SK-N-MC (cell line): Measurements from ENCODE around the gene EPX.

ENCODE experiments used
- DNase-seq: peaks from one replicate; pipeline ENCODE4 v3.0.0-alpha.2; 2011; ENCODE audit warnings: low read depth, low spot score
- H3K27ac ChIP-seq: fragments of 200-600 bp; sonication (generic); 2 replicates; pipeline ENCODE4 v1.5.1; 2016; ENCODE audit warnings: mixed run types
- H3K36me3 ChIP-seq: fragments of 200-600 bp; sonication (generic); 2 replicates; pipeline ENCODE4 v1.6.1; 2017; ENCODE audit warnings: antibody characterized with exemption, low read length, mixed read lengths; ENCODE audit not compliant: insufficient read depth
- H3K4me3 ChIP-seq: fragments of 200-600 bp; sonication (generic); 2 replicates; pipeline ENCODE4 v1.5.1; 2016
- H3K9ac ChIP-seq: fragments of 200-600 bp; sonication (generic); 2 replicates; pipeline ENCODE4 v1.8.0; 2017; ENCODE audit warnings: mixed run types, mixed read lengths; ENCODE audit not compliant: insufficient read length
- H3K9me3 ChIP-seq: fragments of 200-600 bp; sonication (generic); 2 replicates; pipeline ENCODE4 v1.6.1; 2017; ENCODE audit warnings: low read depth, mild to moderate bottlenecking, antibody characterized with exemption, low read length, moderate library complexity, mixed read lengths
- EZH2 ChIP-seq: fragments of 200-600 bp; sonication (generic); IDR thresholded peaks from one replicate; pipeline ENCODE4 v1.6.1; 2017; ENCODE audit warnings: antibody characterized with exemption
- FOXP2 ChIP-seq: optimal IDR thresholded peaks from 2 replicates; pipeline ENCODE3; 2011; ENCODE audit warnings: mild to moderate bottlenecking, moderate library complexity; ENCODE audit not compliant: insufficient read depth; ENCODE audit errors: extremely low read length, control extremely low read depth
- POLR2AphosphoS5 ChIP-seq: IDR thresholded peaks from 2 replicates; pipeline ENCODE4 v1.6.1; 2012; ENCODE audit warnings: mild to moderate bottlenecking, low read depth, low read length, borderline replicate concordance

The EPX gene

GRCh38 chr17:58236394-58236793 is 43.9 kb downstream of the EPX start:
- no peak overlapping the region for H3K9ac ChIP-seq
- no peak overlapping the region for H3K4me3 ChIP-seq
- no peaks in the 10 kb centered on the region for H3K36me3 ChIP-seq
- no peak overlapping the region for H3K27ac ChIP-seq
- DNase-seq: no peak
- TF ChIP-seq EZH2 (no peak), POLR2AphosphoS5 (no peak), FOXP2 (no peak)
- no peaks in the 10 kb centered on the region for H3K9me3 ChIP-seq

DNA sequence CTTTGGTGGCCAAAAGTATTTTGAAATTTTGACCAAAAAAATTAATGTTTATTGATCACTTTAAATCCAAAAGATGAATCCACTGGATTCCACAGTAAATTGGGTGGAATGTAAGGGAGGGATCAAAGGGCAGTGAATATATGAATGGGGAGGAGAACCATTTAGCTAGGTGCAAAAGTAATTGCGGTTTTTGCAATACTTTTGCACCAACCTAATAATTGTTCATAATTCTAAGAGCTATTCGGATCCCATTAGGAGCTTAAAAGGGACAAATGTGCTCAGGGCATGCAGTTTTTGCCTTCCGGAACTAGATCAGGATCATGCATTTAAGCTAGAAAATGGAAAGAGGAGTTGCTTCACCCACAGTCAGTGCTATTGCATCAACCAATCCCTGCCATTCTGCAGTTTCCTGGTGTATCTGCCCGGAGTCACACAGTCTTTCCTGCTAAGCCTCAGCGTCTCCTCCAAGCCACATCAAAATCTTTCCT is 45.7 kb downstream of the EPX start, which contains the start of gene LPO:
Gene LPO, plus strand, starts transcription at position 438 of the 488 bp plus-strand sequence. CDS start 4,396 bp downstream, outside the sequence.
- H3K36me3 ChIP-seq: no peaks in the 10 kb centered on the region
- TF ChIP-seq FOXP2: no peak
- TF ChIP-seq POLR2AphosphoS5: no peak
- TF ChIP-seq EZH2: no peak
- H3K9ac ChIP-seq: no peak within 1 kb of the TSS
- no peak within 1 kb of the TSS; the same call in 1 of the 2 replicates for H3K4me3 ChIP-seq
- no peak for DNase-seq
- no peaks in the 10 kb centered on the region for H3K9me3 ChIP-seq
- no peak within 1 kb of the TSS for H3K27ac ChIP-seq

DNA sequence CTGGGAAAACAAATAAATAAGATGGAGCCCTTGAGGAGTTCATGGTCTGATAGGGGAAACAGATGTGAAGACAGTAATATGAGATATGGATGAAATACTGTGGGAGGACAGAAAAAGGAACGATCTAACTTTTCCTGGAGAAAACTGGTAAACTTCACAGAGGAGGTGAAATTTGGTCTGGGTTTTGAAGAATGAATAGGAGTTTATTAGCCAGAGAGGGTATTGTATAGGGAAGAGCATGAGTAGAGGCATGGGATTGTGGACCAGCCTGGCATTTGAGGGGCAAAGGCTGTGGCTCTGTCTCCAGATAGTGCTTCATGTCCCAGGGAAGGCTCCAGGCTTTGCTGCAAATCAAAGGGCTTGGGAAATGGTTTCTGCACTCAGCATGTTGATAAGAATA is 47.5 kb downstream of the EPX start:
- H3K36me3 ChIP-seq: no peaks in the 10 kb centered on the region
- no peak overlapping the region for H3K4me3 ChIP-seq
- no peak overlapping the region for H3K9ac ChIP-seq
- no peak for TF ChIP-seq FOXP2
- TF ChIP-seq POLR2AphosphoS5: no peak
- no peak for TF ChIP-seq EZH2
- no peak for DNase-seq
- no peak overlapping the region for H3K27ac ChIP-seq
- no peaks in the 10 kb centered on the region for H3K9me3 ChIP-seq

DNA sequence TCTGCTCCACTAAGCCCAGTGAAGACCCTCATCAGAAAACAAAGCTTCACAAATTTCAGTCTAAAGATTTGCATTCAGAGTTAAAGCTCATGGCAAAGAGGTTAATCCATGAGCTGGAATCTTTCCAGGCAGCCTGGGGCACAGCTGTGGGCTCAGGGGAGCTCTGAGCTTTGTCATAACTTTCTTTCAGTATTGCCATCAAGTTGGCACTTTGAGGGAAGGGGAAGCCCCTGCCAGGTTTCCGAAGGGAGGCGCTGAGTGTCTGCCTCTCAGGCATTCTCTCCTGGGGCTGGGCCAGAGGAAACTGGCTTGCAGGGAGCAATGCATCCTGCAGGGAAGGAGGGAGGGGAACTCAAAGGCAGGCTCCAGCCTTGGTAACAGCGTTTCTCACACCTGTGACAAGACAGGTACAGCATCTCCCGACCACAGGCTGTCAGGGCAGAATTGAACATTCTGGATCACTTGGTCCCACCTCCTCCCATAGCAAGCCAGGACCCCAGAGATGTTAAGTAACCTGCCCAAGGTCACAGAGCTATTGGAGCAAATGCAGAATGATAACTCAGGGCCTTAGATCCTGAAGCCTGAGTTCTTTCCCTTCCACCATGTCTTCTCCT is 49.8 kb downstream of the EPX start:
- DNase-seq: no peak
- TF ChIP-seq EZH2 (no peak), FOXP2 (no peak), POLR2AphosphoS5 (no peak)

GRCh38 chr17:58244963-58245362 is 52.4 kb downstream of the EPX start:
- Histone ChIP-seq H3K9me3 (no peaks in the 10 kb centered on the region), H3K4me3 (no peak overlapping the region), H3K27ac (no peak overlapping the region), H3K9ac (no peak overlapping the region), H3K36me3 (no peaks in the 10 kb centered on the region)
- DNase-seq: no peak
- TF ChIP-seq POLR2AphosphoS5 (no peak), EZH2 (no peak), FOXP2 (no peak)

More for the DNA sequence above, 49.8 kb downstream of the EPX start:
- Histone ChIP-seq H3K9ac (no peak overlapping the region), H3K9me3 (no peaks in the 10 kb centered on the region), H3K27ac (no peak overlapping the region), H3K36me3 (no peaks in the 10 kb centered on the region), H3K4me3 (no peak overlapping the region)

- TF ChIP-seq EZH2 (no peak), POLR2AphosphoS5 (no peak), FOXP2 (no peak)
- no peak for DNase-seq
- no peak overlapping the region for H3K9ac ChIP-seq
- H3K4me3 ChIP-seq: no peak overlapping the region
- H3K9me3 ChIP-seq: no peaks in the 10 kb centered on the region
- no peak overlapping the region for H3K27ac ChIP-seq
- H3K36me3 ChIP-seq: no peaks in the 10 kb centered on the region
These were observed 53.0 kb downstream of the EPX start for GRCh38 chr17:58245428-58246103.

DNA sequence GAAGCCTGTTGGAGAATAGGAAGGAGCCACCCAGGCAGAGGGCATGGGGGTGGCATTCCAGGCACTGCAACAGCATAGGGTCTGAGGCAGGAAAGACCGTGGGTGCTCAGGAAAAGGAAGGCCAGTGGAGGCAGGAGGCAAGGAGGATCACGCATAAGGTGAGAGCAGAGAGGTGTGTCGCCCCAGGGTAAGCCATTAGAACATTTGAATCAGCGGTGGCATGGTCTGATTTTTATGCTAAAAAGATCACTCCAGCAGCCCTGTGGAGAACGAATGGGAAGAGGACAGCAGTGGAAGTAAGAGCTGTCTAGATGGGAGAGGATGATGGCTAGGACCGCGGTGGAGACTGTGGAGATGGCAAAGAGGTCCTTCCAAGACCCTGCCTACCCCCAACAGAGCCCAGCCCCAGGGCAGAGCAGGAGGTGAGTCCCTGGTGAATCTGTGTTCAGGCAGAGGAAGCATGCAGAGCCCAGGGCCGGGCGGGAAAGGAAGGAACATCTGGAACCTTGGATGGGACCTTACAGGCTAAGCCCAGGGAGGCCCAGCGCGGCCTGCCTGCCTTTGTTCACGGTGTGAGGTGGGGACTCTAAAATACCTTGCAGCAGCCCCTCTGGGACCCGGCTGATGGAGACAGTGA is 53.7 kb downstream of the EPX start:
- no peak overlapping the region for H3K4me3 ChIP-seq
- TF ChIP-seq POLR2AphosphoS5 (no peak), EZH2 (no peak), FOXP2 (no peak)
- no peaks in the 10 kb centered on the region for H3K9me3 ChIP-seq
- no peak for DNase-seq
- no peak overlapping the region for H3K27ac ChIP-seq
- no peak overlapping the region for H3K9ac ChIP-seq
- H3K36me3 ChIP-seq: no peaks in the 10 kb centered on the region

GRCh38 chr17:58246781-58247180 is 54.3 kb downstream of the EPX start:
- DNase-seq: no peak
- Histone ChIP-seq H3K36me3 (no peaks in the 10 kb centered on the region), H3K9me3 (no peaks in the 10 kb centered on the region), H3K27ac (no peak overlapping the region), H3K4me3 (no peak overlapping the region), H3K9ac (no peak overlapping the region)
- TF ChIP-seq POLR2AphosphoS5 (no peak), EZH2 (no peak), FOXP2 (no peak)
